A549 (cell line): ENCODE measurements around the gene GRAMD1A. TPM values are rescaled to one million over a fixed set of nuclear protein-coding genes. Genes with fewer than 3 reads are reported as not detected.

Experiments used
- ATAC-seq, 2 experiments: fragments of 200-7000 bp in 1 of 2; fragments of >200 bp in 1 of 2; cut with Nextera tagmentation in 1 of 2; cut with Tn5 transposase in 1 of 2; 3 replicates each; pipeline versions ENCODE4 v1.8.0 to v1.9.1; 2018 to 2020; ENCODE audit warnings: mild to moderate bottlenecking in 1 of 2, moderate library complexity in 1 of 2
- CTCF ChIA-PET: fragments of 300-600 bp; sonication (Branson Sonifier 250); formaldehyde crosslinking; extraction: SDS; loops from one replicate; lab custom pipeline; 2021; ENCODE audit warnings: antibody characterized with exemption, inconsistent platforms; lab: Yijun Ruan, JAX
- POLR2A ChIA-PET: fragments of 350-600 bp; formaldehyde crosslinking; extraction: SDS; loops from one replicate; lab custom pipeline; 2021; ENCODE audit warnings: antibody characterized with exemption, inconsistent platforms; lab: Yijun Ruan, JAX
- DNase-seq, 2 experiments: peaks; one replicate each; pipeline versions ENCODE4 v3.0.0 to v3.0.0-alpha.2; 2011 to 2016; ENCODE audit warnings: low read depth in 1 of 2, low spot score in 1 of 2
- FAIRE-seq: peaks from 2 replicates; lab custom pipeline; 2011; peaks lifted over from hg19 to GRCh38; lab: Jason Lieb, UNC
- H3K27ac ChIP-seq, 2 experiments: fragments of >200 bp; sonication (Bioruptor Twin); formaldehyde crosslinking; 3 replicates each; pipeline ENCODE4 v1.5.1; 2016 to 2017
- H3K4me1 ChIP-seq: fragments of >200 bp; sonication (Bioruptor Twin); formaldehyde crosslinking; 3 replicates; pipeline ENCODE4 v1.6.1; 2016
- H3K4me2 ChIP-seq: fragments of >200 bp; sonication (Bioruptor Twin); formaldehyde crosslinking; 3 replicates; pipeline ENCODE4 v1.6.1; 2016
- H3K4me3 ChIP-seq: fragments of >200 bp; sonication (Bioruptor Twin); formaldehyde crosslinking; 3 replicates; pipeline ENCODE4 v1.5.1; 2016
- H3K9me3 ChIP-seq: fragments of >200 bp; sonication (Bioruptor Twin); formaldehyde crosslinking; 3 replicates; pipeline ENCODE4 v1.6.1; 2016
- BHLHE40 ChIP-seq: IDR thresholded peaks from 2 replicates; pipeline ENCODE4 v1.6.1; 2012; ENCODE audit warnings: low read depth, low read length, inconsistent platforms
- CBX8 ChIP-seq: fragments of 200-600 bp; sonication (generic); IDR thresholded peaks from 2 replicates; pipeline ENCODE4 v1.6.1; 2016
- EP300 ChIP-seq, 2 experiments: fragments of >200 bp; sonication (Bioruptor Twin); formaldehyde crosslinking; IDR thresholded peaks; 2 replicates in 1 of 2; 3 replicates in 1 of 2; pipeline ENCODE4 v1.6.1; 2016 to 2017
- JUNB ChIP-seq: fragments of >200 bp; sonication (Bioruptor Twin); formaldehyde crosslinking; IDR thresholded peaks from 2 replicates; pipeline ENCODE4 v1.6.1; 2016
- MAFK ChIP-seq: fragments of 450-650 bp; IDR thresholded peaks from 2 replicates; pipeline ENCODE4 v1.6.1; 2014; ENCODE audit not compliant: partially characterized antibody
- MYC ChIP-seq: IDR thresholded peaks from 2 replicates; pipeline ENCODE4 v1.6.1; 2012; ENCODE audit warnings: mild to moderate bottlenecking, inconsistent platforms, low read length, improper control_type of control experiment, borderline replicate concordance
- NPAS2 ChIP-seq: fragments of 250-450 bp; sonication (Bioruptor Pico); IDR thresholded peaks from 2 replicates; pipeline ENCODE4 v1.8.0; 2022; ENCODE audit warnings: mild to moderate bottlenecking, moderate library complexity, borderline replicate concordance
- NR3C1 ChIP-seq: fragments of >200 bp; sonication (Bioruptor Twin); formaldehyde crosslinking; IDR thresholded peaks from 3 replicates; pipeline ENCODE4 v1.6.1; 2017
- PHF8 ChIP-seq: fragments of 200-600 bp; sonication (generic); IDR thresholded peaks from 2 replicates; pipeline ENCODE4 v1.6.1; 2016; ENCODE audit warnings: low read depth, mild to moderate bottlenecking, antibody characterized with exemption, moderate library complexity, borderline replicate concordance
- POLR2AphosphoS2 ChIP-seq: conservative IDR thresholded peaks from 2 replicates; pipeline ENCODE4 v1.6.1; 2012; ENCODE audit warnings: low read length, improper control_type of control experiment, inconsistent platforms
- RAD21 ChIP-seq, 2 experiments: fragments of >200 bp in 1 of 2; sonication (Bioruptor Twin) in 1 of 2; formaldehyde crosslinking in 1 of 2; IDR thresholded peaks in 1 of 2; conservative IDR thresholded peaks in 1 of 2; 2 replicates in 1 of 2; 3 replicates in 1 of 2; pipeline ENCODE4 v1.6.1; 2012 to 2018; ENCODE audit warnings: inconsistent platforms in 1 of 2
- RFX5 ChIP-seq: fragments of 450-650 bp; IDR thresholded peaks from 2 replicates; pipeline ENCODE4 v1.7.1; 2014; ENCODE audit warnings: antibody characterized with exemption, mild to moderate bottlenecking, moderate library complexity
- RNF2 ChIP-seq: fragments of 200-600 bp; sonication (generic); IDR thresholded peaks from 2 replicates; pipeline ENCODE4 v1.6.1; 2016; ENCODE audit warnings: low read depth, mild to moderate bottlenecking, antibody characterized with exemption, moderate library complexity, borderline replicate concordance
- TP53 ChIP-seq: fragments of 250-450 bp; sonication (Bioruptor Pico); IDR thresholded peaks from 2 replicates; pipeline ENCODE4 v1.5.0; 2021; ENCODE audit warnings: mild to moderate bottlenecking, moderate library complexity
- ZC3H11A ChIP-seq: fragments of 450-650 bp; IDR thresholded peaks from 2 replicates; pipeline ENCODE4 v1.6.1; 2014; ENCODE audit warnings: antibody characterized with exemption, mild to moderate bottlenecking
- WGBS: methylation state at CpG from one replicate; pipeline ENCODE4 v1.1.6; 2017; ENCODE audit errors: missing lambda C conversion rate; 5-methylcytosine and 5-hydroxymethylcytosine counted together
- polyA plus RNA-seq, 4 experiments: library from polyadenylated mRNA; depleted of rRNA in 3 of 4; stranded (reverse); fragments of >200 nt; fragmentation: RNase III in 1 of 4; extraction: RNeasy Plus Mini Kit Qiagen cat#74134 plus additional on column Dnase treatment in 1 of 4; gene quantifications; 2 replicates in 3 of 4; 3 replicates in 1 of 4; pipeline ENCODE4 v1.2.3, GENCODE V29; 2011 to 2017
- TF ChIP-seq, protein P1 (sequence below): fragments of 250-450 bp; sonication (Bioruptor Pico); IDR thresholded peaks from 2 replicates; pipeline ENCODE4 v1.5.0; 2020; ENCODE audit warnings: low read depth, mild to moderate bottlenecking, moderate library complexity
- TF ChIP-seq, protein P2 (sequence below): IDR thresholded peaks from 2 replicates; pipeline ENCODE4 v1.6.1; 2012; ENCODE audit warnings: low read depth, borderline replicate concordance
- TF ChIP-seq, protein P3 (sequence below): fragments of >200 bp; sonication (Bioruptor Twin); formaldehyde crosslinking; IDR thresholded peaks from 3 replicates; pipeline ENCODE4 v1.5.1; 2016
- TF ChIP-seq, protein P4 (sequence below): fragments of 250-450 bp; sonication (Bioruptor Pico); IDR thresholded peaks from 2 replicates; pipeline ENCODE4 v1.5.0; 2021; ENCODE audit warnings: mild to moderate bottlenecking, moderate library complexity, borderline replicate concordance
- TF ChIP-seq, protein P5 (sequence below): IDR thresholded peaks from 2 replicates; pipeline ENCODE4 v1.6.1; 2012
- TF ChIP-seq, protein P6 (sequence below): fragments of 150-350 bp; IDR thresholded peaks from 2 replicates; pipeline ENCODE4 v1.6.1; 2014; ENCODE audit warnings: low read depth, mild to moderate bottlenecking, low read length

GRAMD1A gene
- polyA plus RNA-seq, 2 of the 4 experiments (the other 2 are of a cell fraction) = 128 to 184 TPM

DNA sequence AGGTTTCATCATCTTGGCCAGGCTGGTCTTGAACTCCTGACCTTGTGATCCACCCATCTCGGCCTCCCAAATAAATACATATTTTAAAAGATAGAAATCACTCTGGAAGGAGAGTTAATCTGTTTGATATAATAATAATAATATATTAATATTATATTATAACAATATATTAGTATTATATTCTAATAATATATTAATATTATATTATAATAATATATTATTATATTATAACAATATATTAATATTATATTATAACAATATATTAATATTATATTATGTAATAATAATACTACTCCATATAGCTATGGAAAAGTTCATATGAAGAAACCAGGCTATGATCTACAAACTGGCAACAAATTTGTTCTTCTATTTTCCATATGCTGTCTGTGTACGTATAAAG is 58.2 kb downstream of the GRAMD1A start:
- H3K4me3 ChIP-seq = no peak overlapping the region
- no peaks in the 10 kb centered on the region for H3K9me3 ChIP-seq
- no peak overlapping the region for H3K27ac ChIP-seq
- ChIA-PET CTCF (interaction anchor here (0.9 to 18.1 kb wide), 12 partner anchors 9 to 85 kb away, joined by 3 to 374 read pairs (median 5); partner anchors contain the start of genes FXYD3, HPN and LGI4), POLR2A (no interaction called here)
- H3K4me1 ChIP-seq = no peaks in the 10 kb centered on the region
- no peak for TF ChIP-seq JUNB
- TF ChIP-seq, all 56 proteins: peak for 0
- FAIRE-seq (no peak), ATAC-seq (no peak), DNase-seq (no peak)
- WGBS = 38% methylated on average over 2 of the region's 2 CpGs
- H3K4me2 ChIP-seq = no peak overlapping the region

DNA sequence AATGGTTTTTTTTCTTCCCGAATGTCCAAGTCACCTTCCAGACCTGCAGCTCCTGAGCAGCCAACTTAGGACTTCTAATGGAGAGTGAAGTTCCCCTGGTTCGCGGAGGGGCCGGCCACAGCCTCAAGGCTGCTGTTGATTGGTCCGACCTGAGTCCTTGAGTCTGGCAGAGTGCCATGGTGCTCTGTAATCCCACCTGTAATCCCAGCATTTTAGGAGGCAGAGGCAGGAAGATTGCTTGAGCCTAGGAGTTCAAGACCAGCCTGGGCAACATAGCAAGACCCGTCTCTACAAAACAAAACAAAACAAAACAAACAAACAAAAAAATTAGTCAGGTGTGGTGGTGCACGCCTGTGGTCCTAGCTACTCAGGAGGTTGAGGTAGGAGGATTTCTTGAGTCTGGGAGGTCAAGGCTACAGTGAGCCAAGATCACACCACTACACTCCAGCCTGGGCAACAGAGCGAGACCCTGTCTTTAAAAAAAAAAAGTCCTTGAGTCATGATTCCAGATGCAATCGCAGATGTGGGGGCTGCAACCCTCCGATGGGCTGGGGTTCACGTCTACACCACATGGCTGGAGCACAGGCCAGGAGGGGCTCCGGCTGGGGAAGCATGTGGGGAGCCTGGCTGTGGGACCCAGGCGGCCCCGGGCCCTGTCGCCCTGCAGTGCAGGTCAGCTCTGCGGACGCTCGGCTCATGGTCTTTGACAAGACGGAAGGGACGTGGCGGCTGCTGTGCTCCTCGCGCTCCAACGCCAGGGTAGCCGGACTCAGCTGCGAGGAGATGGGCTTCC is 59.1 kb downstream of the GRAMD1A start:
- no peak for FAIRE-seq
- TF ChIP-seq, protein P1, sequence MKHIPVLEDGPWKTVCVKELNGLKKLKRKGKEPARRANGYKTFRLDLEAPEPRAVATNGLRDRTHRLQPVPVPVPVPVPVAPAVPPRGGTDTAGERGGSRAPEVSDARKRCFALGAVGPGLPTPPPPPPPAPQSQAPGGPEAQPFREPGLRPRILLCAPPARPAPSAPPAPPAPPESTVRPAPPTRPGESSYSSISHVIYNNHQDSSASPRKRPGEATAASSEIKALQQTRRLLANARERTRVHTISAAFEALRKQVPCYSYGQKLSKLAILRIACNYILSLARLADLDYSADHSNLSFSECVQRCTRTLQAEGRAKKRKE = no peak
- TF ChIP-seq RAD21 (conservative IDR thresholded peaks at IDR 0.05 in 1 of 2, IDR thresholded peaks at IDR 0.05 in 1 of 2) = no peak
- TF ChIP-seq, protein P2, sequence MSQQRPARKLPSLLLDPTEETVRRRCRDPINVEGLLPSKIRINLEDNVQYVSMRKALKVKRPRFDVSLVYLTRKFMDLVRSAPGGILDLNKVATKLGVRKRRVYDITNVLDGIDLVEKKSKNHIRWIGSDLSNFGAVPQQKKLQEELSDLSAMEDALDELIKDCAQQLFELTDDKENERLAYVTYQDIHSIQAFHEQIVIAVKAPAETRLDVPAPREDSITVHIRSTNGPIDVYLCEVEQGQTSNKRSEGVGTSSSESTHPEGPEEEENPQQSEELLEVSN = no peak
- TF ChIP-seq RFX5 = no peak
- Histone ChIP-seq H3K4me2 (no peak overlapping the region), H3K4me3 (no peak overlapping the region), H3K4me1 (peaks cover 6% of the 10 kb centered on the region; the same call in 2 of the 3 replicates), H3K9me3 (no peaks in the 10 kb centered on the region), H3K27ac (no peak overlapping the region)
- WGBS = 68% methylated on average over 26 of the region's 26 CpGs
- ATAC-seq = no peak
- ChIA-PET CTCF (interaction anchor here (0.6 to 18.1 kb wide), 15 partner anchors 8 to 217 kb away, joined by 3 to 374 read pairs (median 5); partner anchors contain the start of genes FXYD3, HPN and LGI4), POLR2A (interaction anchor here (0.6 kb wide), 1 partner anchor 94 kb away, joined by 3 read pairs; no protein-coding TSS in a partner anchor)
- no peak for DNase-seq

DNA sequence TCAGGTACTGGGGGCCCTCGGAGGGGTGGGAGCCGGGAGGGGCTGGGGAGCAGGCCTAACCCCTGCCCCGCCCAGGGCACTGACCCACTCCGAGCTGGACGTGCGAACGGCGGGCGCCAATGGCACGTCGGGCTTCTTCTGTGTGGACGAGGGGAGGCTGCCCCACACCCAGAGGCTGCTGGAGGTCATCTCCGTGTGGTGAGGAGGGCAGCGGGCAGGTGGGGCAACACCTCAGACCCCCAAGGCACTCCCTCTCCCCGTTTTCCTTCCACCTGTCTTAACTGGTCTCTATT is 59.6 kb downstream of the GRAMD1A start:
- H3K4me2 ChIP-seq = no peak overlapping the region
- H3K9me3 ChIP-seq = no peaks in the 10 kb centered on the region
- FAIRE-seq = no peak
- 57% methylated on average over 14 of the region's 15 CpGs for WGBS
- no peak for DNase-seq
- H3K4me3 ChIP-seq = no peak overlapping the region
- H3K4me1 ChIP-seq = peaks cover 9% of the 10 kb centered on the region; the same call in 2 of the 3 replicates
- H3K27ac ChIP-seq = no peak overlapping the region
- no peak for ATAC-seq
- ChIA-PET POLR2A (no interaction called here), CTCF (interaction anchor here (0.6 to 18.1 kb wide), 9 partner anchors 7 to 218 kb away, joined by 3 to 374 read pairs (median 12); partner anchors contain the start of genes FXYD3, HPN and LGI4)
- TF ChIP-seq, protein P2 = no peak
- TF ChIP-seq TP53 (no peak), ZC3H11A (no peak), EP300 (IDR thresholded peaks at IDR 0.05) (no peak), MAFK (no peak), BHLHE40 (no peak), CBX8 (no peak), NR3C1 (no peak), POLR2AphosphoS2 (no peak), MYC (no peak), RFX5 (no peak), NPAS2 (CRISPR knock-in tag) (no peak), RNF2 (no peak), PHF8 (no peak)
- TF ChIP-seq, protein P3, sequence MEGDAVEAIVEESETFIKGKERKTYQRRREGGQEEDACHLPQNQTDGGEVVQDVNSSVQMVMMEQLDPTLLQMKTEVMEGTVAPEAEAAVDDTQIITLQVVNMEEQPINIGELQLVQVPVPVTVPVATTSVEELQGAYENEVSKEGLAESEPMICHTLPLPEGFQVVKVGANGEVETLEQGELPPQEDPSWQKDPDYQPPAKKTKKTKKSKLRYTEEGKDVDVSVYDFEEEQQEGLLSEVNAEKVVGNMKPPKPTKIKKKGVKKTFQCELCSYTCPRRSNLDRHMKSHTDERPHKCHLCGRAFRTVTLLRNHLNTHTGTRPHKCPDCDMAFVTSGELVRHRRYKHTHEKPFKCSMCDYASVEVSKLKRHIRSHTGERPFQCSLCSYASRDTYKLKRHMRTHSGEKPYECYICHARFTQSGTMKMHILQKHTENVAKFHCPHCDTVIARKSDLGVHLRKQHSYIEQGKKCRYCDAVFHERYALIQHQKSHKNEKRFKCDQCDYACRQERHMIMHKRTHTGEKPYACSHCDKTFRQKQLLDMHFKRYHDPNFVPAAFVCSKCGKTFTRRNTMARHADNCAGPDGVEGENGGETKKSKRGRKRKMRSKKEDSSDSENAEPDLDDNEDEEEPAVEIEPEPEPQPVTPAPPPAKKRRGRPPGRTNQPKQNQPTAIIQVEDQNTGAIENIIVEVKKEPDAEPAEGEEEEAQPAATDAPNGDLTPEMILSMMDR = no peak
- TF ChIP-seq, protein P4, sequence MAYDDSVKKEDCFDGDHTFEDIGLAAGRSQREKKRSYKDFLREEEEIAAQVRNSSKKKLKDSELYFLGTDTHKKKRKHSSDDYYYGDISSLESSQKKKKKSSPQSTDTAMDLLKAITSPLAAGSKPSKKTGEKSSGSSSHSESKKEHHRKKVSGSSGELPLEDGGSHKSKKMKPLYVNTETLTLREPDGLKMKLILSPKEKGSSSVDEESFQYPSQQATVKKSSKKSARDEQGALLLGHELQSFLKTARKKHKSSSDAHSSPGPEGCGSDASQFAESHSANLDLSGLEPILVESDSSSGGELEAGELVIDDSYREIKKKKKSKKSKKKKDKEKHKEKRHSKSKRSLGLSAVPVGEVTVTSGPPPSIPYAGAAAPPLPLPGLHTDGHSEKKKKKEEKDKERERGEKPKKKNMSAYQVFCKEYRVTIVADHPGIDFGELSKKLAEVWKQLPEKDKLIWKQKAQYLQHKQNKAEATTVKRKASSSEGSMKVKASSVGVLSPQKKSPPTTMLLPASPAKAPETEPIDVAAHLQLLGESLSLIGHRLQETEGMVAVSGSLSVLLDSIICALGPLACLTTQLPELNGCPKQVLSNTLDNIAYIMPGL (CRISPR knock-in tag) = no peak
- TF ChIP-seq, protein P5, sequence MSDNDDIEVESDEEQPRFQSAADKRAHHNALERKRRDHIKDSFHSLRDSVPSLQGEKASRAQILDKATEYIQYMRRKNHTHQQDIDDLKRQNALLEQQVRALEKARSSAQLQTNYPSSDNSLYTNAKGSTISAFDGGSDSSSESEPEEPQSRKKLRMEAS = no peak
- TF ChIP-seq, protein P6, sequence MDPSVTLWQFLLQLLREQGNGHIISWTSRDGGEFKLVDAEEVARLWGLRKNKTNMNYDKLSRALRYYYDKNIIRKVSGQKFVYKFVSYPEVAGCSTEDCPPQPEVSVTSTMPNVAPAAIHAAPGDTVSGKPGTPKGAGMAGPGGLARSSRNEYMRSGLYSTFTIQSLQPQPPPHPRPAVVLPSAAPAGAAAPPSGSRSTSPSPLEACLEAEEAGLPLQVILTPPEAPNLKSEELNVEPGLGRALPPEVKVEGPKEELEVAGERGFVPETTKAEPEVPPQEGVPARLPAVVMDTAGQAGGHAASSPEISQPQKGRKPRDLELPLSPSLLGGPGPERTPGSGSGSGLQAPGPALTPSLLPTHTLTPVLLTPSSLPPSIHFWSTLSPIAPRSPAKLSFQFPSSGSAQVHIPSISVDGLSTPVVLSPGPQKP = no peak
